Subcutaneous adipose tissue (tissue), 4 donors: Measurements from ENCODE around the gene DRC1. TPM values are rescaled to one million over a fixed set of nuclear protein-coding genes. Genes with fewer than 3 reads are reported as not detected.

Experiments
- CTCF ChIP-seq: fragments of 450-650 bp; IDR thresholded peaks from one replicate; pipeline ENCODE4 v1.5.1; 2016; ENCODE audit warnings: low read depth, mild to moderate bottlenecking, control low read depth, antibody characterized with exemption, moderate library complexity
- total RNA-seq, 4 donors: library from RNA; depleted of rRNA; stranded (reverse); fragments of >200 nt; gene quantifications; one replicate each; pipeline ENCODE4 v1.1.0, GENCODE V29; 2016

Gene DRC1
- total RNA-seq, 4 donors from 2014 or later: not detected

- TF ChIP-seq CTCF: no peak
Measured at GRCh38 chr2:26455670-26456439, 54.1 kb downstream of the DRC1 start.

- TF ChIP-seq CTCF: no peak
Measured at GRCh38 chr2:26456440-26457250, 54.9 kb downstream of the DRC1 start.

GRCh38 chr2:26457251-26457666 is 55.5 kb downstream of the DRC1 start:
- TF ChIP-seq CTCF: no peak

GRCh38 chr2:26457695-26458364 is 56.1 kb downstream of the DRC1 start:
- no peak for TF ChIP-seq CTCF

GRCh38 chr2:26458365-26459042 is 56.8 kb downstream of the DRC1 start:
- no peak for TF ChIP-seq CTCF

GRCh38 chr2:26459991-26460612 is 58.4 kb downstream of the DRC1 start:
- TF ChIP-seq CTCF: no peak
